Eye (tissue), 1 donor: ENCODE data around the gene CYBC1.

Experiments used
- DNase-seq: peaks from one replicate; pipeline ENCODE4 v3.0.0-alpha.2; 2015

The CYBC1 gene

DNA sequence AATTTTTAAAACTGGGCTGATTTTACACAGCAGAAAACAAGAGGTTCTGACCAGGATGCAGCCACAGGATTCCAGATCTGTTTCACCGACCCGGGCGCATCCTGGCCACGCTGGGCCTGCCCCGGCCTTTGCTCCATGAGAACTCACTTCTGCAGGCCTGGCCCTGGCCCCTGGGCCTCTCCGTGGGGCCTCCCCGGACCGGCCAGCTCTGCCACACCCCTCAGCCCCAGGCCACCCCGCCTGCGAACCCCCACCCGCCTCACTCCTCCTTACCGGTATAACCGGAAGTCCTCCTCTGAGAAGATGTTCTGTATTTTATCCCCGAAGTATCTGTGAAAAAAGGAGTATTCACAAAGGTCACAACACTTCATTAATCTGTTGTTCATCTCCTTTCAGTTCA, 45.5 kb downstream of the CYBC1 start:
- no peak for DNase-seq

DNA sequence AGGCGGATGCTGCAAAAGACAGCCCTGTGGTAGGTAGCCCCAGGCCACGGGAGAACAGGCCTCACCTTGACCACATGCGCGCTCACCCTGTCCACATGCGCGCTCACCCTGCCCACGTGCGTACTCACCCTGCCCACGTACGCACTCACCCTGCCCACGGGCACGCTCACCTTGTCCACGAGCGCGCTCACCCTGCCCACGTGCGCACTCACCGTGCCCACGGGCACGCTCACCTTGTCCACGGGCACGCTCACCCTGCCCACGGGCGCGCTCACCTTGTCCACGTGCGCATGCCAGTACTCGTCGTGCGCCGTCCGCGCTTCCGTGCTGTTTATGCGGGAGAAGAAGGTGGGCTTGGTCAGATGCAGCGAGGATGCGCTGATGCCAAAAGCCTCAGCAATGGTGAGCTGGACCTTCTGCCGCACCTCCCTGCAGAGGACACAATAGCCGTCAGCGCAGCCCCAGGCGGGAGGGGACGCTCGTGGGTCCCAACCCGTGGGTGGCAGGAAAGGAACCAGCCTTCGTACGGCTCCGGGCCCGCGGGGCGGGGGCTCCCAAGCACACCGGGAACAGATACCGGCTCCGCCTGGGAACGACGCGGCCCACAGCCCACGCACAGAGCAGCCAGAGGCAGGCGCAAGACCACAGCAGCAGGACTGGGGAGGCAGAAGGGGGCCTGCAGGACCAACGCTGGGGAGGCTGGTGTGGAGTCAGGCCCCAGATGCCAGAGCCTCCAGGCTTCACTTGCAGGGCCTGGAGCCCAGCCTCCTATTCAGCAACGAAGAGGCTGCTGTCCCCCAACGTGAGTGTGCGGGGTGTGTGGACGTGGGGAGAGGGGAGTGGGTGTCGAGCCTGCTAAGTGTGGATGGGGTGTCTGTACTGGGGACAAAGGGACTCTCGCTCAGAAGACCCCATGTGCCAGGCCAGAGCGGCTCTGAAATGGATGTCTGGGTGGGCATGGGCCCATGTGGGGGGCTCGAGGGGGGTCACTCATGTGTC, 46.6 kb downstream of the CYBC1 start:
- no peak for DNase-seq

DNA sequence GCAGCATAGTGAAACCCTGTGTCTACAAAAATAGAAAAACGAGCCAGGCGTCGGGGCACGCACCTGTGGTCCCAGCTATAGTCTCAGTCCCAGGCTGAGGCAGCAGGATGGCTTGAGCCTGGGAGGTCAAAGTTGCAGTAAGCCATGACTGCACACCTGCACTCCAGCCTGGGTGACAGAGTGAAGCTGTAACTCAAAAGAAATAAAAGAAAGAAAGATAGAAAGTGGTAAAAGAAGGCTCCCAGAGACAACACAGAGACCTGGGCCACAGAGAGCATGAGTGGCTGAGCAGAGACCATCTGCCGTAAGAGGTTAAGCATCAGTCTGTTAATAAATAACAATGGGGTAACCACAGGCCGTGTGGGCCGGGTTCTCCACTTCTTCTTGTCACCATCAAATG, 47.7 kb downstream of the CYBC1 start:
- DNase-seq = no peak

DNA sequence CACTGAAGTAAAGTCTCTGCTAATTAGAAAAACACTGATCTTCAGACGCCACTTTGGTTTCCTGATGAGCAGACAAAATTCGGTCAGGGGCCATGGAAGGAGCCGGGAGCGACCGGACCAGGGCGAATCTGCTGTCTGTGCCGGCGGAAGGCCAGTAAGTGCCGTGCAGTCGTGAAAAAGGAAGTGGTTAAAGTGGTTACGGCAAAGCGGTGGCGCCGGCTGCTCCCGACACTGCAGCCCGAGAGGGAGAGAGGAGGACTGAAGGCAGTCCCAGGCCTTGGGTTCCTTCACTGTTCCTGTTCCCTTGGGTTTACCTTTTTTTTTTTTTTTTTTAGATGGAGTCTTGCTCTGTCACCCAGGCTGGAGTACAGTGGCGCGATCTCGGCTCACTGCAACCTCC, 49.7 kb downstream of the CYBC1 start:
- DNase-seq = no peak

DNA sequence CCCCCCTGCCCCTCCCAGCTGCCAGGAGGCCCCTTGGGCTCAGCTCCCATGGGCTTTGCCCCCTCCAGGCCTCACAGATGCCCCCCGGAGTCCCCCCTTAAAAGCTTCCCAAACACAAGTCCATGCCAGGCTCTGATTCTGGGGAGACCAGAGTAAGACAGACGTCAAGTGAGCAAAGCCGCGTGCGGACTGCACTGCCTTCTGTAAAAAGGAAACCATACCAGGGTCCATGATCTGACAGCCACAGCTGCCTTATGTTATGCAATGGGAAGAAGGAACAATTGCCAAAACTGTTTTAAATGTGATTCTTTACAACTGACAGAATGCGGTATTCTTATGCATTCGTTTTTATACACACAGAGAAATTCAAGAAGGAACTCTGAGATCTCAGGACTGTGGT, 50.3 kb downstream of the CYBC1 start:
- no peak for DNase-seq

DNA sequence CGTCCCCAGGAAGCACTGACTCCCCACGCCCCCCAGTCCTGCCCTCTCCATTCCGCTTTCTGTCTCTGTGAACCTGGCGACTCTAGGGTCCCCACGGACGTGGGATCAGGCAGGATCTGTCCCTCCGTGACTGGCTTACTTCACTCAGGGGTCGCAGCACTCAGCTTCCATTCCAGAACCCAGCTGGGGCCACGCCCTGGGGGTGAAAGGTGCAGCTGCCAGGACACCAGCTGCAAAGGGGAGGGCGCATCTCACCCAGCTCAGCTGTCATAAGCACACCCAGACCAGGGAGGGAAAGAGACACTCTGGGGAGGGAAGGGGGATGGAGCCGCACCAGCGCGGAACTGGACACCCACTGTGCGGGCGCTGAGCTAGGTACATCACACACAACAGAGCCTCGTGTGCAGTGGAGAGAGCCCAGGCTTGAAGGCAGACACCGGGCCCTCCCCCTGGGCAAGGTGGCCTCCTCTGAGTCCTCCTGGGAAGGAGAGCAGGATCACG, 50.9 kb downstream of the CYBC1 start:
- peak; percentile 73 for DNase-seq

DNA sequence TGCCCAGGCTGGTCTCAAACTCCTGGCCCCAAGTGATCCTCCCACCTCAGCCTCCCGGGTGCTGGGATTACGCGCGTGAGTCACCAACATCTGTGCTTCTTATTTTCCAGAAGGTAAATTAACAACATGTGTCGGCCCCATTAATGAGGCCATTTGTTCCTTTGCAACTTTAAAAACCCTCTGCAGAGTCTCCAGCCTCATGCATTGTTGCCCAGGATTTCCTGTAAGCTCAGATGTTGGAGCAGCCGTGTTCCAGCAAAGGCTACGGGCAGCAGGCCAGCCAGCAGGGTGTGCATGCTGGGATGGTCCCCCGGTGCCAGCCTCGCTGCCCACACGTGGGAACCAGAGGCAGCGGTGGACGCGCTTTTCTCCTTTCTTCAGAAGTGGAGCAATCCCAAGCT, 51.5 kb downstream of the CYBC1 start:
- DNase-seq = peak; percentile 64

DNA sequence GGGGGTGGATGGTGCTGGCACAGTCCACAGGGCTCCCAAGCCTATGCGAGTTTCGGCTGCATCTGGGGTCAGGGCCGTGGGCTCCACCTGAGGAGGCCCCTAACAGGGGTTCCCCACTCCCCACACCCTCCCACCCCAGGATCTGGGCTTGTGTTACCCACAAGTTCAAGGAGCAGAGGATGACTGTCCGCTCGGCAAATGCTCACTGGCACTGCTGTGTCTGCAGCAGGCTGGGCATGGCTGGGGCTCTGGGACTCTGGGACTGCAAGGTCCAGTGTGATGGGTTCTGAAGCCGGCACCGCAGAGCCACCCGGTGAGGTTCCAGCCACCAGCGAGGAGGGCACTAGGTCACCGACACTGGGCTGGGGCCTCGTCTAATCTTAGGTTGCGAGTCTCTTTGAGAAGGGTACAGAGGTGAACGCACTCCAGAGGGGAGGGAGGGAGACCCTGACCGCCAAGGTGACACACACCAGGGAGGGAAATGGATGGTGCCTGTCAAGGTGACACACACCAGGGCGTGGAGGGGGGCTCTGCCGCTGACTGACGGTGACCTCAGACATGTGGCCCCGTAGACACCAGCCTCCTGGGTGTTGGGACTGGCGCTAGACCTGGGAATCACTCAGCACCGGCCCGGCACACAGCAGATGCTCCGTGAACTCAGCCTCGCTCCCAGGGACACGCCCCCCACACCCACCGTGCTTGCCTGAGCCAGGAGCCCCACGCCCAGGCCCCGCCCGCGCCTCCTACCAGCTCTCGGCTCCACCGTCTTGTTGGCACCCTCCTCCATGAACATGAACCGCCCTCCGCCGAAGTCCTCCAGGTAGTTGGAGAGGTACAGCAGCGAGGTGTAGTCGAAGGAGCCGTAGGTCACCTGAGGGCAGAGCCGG, 52.9 kb downstream of the CYBC1 start:
- DNase-seq = no peak

DNA sequence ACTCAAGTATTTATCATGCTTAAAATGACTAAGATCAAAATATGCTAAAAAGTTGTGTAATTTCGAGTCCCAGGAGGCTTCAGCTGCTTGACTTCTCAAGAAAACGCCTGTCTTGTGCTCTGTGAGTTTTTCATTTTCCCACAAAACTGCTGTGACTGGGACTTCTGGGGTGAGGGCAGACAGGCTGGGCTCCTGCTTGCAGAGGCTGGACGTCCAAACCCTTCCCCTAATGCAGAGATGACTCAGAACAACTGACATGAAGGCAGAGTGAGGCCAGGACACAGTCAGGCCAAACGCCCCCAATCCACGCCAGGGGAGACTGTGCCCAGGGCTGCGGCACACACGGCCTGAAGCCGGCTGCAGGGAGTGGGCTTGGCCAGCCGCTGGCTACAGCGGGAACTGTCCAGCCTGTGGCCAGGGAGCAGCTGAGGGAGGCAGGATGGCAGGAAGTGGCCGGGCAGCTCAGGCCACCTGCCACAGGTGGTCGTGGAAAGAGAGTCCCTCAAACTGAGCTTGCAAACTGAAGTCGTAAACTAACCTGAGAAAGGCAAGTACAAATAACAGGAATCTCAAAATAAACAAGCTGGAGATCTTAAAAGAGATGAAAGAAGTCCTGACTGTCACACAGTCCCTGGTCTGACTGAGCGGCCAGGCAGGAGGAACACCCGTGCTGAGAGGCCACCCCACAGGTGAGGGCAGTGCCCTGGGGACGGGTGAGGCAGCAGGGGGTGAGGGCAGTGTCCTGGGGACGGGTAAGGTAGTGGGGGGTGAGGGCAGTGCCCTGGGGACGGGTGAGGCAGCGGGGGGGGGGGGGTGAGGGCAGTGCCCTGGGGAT, 53.7 kb downstream of the CYBC1 start:
- no peak for DNase-seq

DNA sequence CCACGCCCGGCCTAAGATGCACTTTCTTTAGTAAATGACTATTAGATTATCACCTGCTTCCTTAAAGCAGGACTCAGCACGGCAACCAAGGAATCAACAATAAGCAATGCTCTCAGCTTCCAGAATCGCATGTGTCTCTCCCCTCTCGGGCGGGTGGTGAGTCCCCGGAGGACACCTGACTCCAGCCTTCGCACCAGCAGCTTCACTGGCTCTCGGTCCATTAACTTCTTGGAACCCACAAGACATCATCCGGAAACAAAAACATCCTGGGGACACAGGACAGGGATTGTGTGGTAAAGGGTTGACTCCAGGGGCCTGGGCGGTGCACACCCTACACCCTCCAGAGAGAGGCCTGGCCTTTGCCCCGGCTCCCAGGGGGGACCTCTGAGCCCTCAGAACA, 56.3 kb downstream of the CYBC1 start:
- DNase-seq = no peak

DNA sequence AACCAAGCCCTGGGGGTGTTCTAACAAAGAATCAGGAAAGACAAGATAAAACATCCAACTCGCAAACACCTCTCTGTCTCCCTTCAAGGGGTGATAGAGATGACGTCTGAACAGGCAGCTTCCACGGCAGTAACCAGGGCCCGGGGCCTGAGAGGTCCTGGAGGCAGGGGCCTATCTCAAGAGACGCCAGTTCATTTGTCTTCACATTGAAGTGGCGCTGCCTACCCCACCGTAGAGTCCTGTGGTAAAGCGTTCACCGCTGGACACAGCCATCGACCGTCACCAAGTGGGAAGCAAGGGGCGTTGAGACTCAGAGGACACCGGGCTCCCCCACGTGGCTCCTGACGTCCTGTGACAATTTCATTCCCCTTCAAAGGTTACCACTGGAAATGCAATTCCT, 57.6 kb downstream of the CYBC1 start:
- DNase-seq = no peak
